ENCODE results near the gene CYBC1.

- TF ChIP-seq CTCF (IDR thresholded peaks at IDR 0.05; ENCODE audit: low read length): no peak
- TF ChIP-seq EZH2 (IDR thresholded peaks at IDR 0.05; ENCODE audit: borderline replicate concordance, low read length): no peak
These were observed 11.4 kb upstream of the CYBC1 start for GRCh38 chr17:82461827-82462524.

All from OCI-LY1 (cell line).